GF-D8 (cell line): Measurements from ENCODE around the gene TPCN1.

Source experiments
- DNase-seq: peaks from one replicate; lab custom pipeline; 2025; lab: John Stamatoyannopoulos, UW

The TPCN1 gene

DNA sequence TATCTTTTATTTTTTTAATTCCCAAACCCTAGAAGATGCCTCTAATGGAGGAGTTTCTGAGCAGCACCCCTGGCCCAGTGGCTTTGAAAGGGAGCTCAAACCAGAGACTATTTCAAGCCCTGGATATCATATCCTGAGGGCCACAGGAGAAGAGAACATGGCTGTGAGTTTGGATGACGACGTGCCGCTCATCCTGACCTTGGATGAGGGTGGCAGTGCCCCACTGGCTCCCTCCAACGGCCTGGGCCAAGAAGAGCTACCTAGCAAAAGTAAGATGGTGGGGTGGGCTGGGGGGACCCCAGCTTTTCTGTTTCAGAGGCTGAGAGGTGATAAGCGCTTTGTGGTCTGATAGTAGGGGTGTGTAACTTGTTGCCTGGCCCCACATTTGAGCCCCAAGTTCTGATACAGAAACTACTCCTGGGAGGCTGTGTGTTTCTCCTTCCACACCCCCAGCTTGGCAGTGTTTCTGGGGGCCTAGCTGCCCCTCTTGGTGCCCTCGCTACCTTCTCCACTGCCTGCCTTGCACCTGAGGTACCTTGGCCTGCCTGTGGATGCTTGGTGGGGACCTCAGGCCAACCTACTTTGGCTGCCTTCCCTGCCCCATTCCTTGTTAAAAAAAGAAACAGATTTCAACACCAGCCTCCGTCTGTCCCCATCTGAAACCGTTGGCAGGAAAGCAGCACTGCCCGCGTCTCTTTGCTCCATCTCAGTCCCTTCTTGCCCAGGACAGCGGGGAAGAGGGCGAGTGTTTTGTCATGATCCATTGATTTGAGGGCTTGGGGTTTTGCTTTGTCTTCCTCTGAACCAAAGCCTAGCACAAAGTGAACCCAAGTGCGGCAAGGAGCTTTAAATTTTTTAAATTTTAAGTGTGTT, 5.7 kb downstream of the TPCN1 start:
- DNase-seq, result no peak

DNA sequence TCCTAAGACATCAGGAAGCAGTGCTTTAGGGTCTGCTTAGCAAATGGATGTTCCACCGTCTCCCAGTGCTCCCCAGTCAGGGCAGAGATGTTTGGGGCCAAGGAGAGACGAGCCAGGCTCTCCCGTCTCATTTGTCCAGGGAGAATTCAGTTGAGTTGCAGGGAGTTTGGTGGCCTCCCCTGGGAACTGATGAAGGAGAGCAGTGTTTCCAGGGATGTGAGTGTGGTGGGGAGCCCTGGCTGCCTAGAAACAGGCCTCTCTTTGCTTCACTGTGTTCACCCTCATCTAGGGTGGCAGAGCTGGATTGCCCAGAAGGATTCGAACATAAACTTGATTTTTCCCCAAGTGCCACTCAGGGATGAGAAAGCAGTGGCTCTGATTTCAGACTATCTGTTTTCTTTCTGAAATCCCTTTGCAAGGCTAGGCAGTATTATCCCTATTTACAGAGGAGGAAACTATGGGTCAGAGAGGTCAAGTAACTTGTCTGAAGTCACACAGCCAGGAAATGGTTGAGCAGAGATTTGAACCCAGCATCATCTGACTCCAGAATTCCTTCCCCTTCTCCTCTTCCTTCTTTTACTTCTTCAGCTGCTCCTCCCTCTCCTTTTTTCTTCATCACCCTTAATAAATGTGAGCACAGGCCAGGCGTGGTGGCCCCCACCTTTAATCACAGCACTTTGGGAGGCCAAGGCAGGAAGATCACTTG, 6.6 kb downstream of the TPCN1 start:
- DNase-seq, result no peak

DNA sequence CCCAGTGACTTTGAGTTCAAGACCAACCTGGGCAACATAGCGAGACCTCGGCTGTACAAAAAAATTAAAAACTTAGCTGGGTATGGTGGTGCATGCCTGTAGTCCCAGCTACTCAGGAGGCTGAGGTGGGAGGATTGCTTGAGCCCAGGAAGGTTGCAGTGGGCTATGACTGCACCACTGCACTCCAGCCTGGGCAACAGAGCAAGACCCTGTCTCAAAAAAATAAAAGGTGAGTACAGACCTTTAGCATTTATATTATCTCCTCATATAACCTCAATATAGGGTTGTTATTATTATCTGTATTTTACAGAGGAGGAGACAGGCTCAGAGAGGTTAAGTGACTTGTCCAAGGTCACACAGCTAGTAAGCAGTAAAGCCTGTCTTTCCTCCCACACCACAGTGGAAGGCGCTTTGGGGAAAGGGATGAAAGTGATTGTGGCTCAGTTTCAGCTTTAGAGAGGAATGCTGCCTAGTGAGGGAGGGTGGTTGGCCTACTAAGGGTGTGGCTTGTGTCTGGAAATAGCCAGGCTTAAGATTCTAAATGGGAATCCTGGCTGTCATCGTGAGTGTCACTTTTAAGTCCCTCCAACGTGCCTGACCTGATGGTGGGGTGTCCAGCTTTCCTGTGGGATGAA, 7.2 kb downstream of the TPCN1 start:
- DNase-seq, result no peak

DNA sequence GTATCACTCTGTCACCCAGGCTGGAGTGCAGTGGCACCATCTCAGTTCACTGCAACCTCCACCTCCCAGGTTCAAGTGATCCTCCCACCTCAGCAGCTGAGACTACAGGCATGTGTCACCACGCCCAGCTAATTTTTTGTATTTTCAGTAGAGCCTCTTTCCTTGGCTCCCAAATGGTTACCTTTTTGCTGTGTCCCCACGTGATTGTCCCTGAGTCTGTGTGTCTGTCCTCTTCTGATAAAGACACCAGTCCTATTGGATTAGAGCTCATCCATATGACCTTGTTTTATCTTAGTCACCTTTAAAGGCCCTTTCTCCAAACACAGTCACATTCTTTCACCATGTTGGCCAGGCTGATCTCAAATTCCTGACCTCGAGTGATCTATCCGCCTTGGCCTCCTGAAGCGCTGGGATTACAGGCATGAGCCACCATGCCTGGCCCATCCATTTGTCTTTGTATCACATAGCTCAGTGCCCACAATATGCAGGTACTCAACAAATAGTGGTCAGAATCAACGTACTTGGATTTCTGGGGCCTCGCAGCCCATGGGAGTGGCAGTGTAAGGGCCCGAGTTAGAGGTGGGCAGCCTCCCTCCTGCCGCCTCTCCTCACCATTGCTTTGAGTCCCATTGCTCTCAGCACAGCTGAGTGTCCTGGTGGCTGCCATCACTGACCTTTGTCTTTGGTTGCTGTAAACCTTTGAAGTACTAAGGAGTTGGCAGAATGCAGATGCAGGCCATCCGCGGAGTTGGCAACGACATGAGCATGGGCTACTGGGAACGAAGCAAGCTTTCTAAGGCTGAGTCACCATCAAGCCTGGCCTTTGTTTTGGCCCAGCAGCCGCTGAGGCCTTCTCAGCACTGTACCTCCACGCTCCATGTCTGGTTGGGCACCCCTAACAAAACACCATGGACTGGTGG, 9.3 kb downstream of the TPCN1 start:
- no peak for DNase-seq

DNA sequence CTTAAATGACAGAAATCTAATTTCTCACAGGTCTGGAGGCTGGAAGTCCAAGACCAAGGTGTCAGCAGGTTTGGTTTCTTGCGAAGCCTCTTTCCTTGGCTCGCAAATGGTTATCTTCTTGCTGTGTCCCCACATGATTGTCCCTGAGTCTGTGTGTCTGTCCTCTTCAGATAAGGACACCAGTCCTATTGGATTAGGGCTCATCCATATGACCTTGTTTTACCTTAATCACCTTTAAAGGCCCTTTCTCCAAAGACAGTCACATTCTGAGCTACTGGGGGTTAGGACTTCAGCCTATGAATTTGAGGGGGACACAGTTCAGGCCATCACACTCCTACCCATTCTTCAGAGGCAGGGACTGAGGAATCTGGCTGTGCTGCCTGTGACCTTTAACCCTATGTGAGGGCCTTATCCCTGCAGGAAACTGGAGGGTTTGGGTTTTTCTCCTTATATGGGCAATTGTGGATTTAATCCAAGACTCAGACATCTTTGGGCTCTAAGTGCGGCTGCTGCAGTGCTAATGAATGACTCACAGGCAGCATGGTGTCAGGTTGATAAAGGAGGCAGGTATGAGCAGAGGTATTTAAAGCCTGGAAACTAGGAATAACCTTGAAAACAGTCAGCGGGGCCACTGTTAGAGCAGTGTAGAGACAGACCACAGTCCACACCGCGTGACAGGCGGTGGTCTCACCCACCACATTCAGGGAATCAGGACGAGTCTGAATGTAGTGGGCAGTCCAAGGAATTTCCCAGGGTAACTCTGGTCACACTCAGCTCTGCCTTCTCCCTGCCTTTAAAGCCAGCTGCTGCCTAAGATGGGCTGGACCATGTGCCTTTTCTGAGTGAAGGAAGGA, 10.2 kb downstream of the TPCN1 start:
- DNase-seq, result no peak

DNA sequence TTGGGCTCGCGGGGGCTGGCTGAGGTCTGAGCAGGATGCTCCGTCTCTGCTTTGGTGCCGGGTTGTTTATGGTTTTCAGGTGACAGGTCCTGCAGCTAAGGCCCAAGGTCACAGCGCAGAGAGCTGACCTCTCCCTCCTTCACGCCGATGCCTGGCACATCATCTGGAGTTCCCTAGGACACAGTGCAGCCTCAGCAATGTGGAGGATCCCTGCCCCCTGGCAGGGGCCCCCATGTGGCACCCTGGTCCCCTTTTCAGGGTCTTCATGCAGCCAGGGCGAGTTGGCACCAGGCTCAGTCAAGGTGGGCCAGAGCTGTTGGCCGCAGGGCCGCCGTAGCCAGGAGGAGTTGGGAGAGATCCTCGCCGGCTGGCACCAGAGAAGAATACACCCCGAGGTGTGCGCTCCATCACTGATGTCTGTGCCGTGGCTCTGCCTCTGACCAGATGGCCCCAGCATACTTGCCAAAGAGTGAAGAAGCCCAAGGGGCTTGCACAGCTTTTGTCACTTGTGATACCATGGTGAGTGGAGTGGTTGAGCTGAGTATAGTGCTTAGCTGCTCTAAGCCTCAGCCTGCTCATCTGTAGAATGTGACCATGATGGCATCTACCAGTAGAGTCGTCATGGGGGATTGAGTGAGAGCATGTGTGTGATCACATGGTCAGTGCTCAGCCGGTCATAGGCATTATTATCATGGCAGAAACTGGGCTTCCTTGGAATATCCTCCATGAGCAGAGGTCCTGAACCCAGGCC, 11.0 kb downstream of the TPCN1 start:
- DNase-seq, result no peak

DNA sequence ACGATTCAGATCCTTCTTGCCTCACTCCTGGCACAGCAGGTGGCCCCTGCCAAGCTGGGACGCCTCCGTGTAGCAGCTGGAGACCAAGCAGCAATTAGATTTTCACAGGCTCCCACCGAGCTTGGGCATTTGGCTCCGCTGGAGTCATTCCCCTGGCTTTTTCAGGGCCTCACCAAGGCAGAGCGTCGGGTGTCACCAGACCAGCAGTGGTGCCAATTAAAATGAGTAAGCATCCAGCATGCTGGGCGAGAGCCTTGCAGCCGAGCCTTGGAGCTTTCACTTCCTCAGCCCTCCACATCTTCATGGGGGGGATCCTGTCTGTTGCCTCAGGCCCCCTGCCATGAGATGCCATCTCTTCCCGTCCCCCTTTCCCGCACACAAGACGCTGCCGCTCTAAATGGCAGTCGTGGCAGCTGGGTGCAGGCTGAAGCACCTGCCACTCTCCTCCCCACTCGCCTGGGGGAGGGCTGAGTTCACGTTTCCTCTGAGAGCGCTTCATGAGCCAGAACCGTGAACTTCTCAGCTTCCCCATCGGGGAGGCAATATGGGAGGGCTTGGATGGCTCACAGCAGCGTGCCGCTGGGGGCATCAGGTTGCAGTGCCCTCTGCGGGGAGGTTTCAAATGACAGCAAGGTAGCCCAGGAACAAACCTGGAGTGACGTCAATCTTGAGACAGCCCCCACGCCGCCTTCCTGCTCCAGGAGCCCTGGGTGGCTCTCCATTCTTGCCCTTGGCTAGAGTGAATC, 11.7 kb downstream of the TPCN1 start:
- DNase-seq, result no peak

DNA sequence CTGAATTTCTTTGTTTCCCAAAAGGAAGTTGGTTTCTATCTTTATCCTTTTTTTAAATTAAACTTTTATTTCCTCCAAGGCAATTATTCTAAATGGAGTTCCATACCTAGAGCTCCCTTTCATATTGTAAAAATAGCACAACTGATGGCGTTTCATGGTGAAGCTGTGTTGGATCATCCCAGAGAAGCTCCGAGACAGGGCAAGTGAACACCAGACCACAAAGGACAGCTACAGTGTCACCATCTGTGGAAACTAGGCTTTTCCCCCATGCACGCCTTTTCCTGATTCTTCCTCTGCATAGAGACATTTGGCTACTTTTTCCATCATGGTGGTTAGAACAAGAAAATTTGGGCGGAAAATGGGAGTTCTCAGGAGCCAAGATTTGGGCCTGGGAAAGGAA, 12.7 kb downstream of the TPCN1 start:
- no peak for DNase-seq

DNA sequence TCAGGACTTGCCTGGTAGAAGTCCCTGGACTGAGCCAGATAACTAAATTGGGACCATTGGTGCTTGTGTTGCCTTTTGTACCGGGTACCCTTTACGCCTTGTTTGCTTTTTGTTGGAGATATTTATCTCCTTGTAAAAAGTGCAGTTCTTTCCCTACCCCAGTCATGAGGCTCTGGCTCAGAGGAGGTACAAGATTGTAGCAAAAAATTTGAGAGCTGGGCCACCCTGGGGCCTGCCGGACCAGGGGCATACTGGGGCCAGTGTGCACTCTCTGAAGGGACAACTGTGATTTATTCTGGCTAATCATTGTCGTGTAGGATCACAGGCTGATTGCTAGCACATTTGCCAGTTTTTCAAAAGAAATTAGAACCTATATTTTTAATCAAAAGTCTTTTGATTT, 13.2 kb downstream of the TPCN1 start:
- DNase-seq, result no peak

DNA sequence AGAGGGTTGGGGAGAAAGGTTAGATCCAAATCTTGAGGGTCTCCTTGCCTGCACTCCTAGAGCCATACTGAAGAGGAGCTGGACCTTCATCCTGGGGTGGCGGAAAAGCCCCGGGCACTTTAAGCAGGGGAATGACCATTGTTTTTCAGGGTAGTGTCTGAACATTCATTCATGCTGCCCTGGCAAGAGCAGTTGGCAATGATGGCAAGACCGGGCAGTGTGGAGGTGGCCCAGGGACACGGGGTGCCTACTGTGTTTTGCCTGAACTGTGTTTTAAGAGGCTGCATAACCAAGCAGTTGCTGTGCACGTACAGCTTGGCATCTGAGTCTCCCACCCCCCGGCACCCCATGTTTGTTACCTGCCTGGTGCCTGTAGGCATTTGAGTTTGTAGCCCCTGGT, 14.7 kb downstream of the TPCN1 start:
- DNase-seq, result no peak

DNA sequence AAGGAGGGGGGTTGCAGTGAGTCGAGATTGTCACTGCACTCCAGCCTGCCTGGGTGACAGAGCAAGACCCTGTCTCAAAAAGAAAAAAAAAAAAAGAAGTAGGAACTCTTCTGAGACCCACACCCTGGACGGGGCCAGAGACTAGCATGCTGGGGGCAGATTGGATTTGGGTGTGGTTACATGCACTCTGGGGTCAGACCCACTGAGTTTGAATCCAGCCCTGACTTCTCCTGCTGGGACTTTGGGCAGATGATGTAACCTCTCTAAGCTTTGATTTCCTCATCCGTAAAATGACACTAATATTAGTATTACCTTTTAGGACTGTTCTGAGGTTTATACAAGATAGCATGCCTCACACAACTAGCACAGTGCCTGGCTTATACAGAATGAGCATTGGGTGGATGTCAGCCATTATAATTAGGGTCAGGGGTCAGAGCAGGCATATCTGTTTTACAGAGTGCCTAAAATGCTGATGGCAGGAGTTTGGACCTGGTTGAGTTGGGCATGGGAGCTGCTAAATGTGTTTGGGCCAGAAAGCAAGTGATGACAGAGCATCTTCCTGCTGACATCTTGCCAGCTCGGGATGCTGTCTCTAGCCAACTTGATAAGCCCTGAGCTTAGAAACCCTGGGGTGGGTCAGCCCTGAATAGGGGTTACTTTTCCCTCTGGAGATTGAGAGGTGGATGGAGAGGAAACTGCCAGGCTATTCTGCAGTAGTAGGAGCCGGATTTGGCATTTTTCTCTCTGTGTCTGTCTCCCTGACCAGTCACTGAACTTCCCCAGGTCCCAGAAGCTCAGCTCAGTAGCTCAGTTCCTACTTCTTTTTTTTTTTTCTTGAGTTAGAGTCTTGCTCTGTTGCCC, 15.5 kb downstream of the TPCN1 start:
- no peak for DNase-seq

DNA sequence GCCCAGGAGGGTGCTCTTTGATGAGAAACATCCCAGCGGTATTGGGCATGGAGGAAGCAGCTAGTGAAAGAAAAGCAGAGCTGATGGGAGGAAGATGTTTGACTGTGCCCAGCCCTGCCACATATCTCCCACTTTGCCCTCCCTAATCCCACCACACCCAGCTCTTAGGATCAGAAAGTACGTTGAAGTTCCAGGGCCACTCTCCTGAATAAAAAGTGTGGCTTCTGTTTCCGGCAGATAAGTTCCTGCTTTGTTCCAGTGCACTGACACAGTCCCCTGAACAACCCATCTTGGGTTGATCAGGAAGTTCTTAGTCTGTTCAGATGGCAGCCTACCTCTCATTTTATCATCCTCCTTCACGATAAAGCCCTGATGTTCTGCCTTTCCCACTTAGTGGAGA, 16.5 kb downstream of the TPCN1 start:
- peak; percentile 8 for DNase-seq

DNA sequence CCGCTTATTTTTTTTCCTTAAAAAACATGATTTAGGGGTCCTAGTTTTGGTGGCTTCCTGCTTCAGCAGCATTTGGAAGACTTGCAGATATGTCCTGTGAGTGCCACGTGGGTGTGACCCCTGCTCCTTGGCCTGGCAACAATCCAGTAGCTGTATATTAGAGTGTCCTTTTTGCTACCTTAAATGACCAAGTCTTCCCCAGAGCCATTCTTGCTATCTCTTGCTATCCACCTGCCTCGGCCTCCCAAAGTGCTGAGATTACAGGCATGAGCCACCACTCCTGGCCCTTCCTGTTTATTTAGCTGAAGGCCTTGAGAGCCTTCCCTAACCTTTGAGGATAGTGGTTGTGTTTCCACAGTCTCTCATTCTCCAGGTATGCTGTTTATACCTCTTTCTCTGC, 17.0 kb downstream of the TPCN1 start:
- no peak for DNase-seq

DNA sequence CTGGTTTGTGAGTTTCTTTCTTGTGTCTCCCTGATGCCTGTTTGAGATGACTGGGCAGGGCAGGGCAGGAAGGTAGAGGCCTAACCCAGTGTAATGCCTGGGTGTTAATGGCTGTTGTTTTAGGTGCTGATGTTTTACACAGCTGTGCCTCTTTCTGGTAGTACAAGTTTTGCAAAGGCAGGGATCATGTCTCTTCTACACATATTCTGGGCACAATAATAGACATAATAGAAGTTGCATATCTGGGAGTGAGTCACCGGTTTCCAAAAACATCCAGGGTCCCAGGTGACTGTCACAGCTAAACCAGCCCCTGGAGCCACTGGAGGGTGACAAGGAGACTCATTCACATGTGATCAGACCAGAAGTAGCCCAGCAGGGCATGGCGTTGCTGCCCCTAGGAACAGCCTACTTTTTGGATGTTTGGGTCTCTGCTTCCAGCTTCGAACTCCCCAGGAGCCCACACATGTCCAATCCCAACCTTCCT, 18.1 kb downstream of the TPCN1 start:
- no peak for DNase-seq

DNA sequence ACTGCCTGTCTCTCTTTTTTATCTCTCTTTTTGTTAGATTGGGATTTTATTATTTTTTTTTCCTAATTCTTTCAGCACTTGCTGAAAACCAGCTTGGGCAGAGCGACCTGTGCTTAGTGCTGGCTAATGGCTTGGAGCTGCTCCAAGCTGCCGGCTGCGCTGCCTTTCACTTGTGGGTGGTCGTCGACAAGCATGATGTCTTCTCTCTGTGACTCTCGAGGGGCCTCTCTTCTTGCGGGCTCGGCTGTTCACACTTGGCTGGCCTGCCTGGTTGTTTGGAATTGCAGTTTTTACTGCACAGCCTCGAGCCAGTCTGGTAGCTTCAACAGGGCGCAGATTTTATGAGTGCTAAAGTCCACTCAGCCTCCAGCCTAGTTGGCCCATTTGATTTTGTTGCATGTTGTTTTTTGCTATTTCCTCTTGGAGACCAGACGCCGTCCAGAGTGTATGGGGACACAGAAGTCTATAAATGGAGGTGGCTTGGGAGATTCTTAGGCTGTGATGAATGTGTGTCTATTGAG, 18.6 kb downstream of the TPCN1 start:
- no peak for DNase-seq

DNA sequence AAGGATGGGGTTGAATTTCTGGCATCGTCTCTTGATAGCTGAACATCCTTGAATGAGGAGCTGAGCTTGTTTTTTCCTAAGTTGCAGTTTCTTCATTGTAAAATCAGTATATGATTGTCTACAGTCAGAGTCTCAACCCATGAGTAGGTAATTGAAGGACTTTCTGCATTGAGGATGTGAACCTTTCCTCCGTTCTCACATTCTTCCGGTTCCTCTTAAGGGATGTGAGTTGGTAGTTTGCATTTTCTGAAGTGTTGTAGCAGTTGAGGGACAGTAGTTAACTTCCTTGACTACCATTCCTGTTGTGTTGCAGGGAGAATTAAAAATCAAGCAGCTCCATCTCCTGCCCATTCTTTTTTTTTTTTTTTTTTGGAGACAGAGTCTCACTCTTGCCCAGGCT, 19.1 kb downstream of the TPCN1 start:
- no peak for DNase-seq

DNA sequence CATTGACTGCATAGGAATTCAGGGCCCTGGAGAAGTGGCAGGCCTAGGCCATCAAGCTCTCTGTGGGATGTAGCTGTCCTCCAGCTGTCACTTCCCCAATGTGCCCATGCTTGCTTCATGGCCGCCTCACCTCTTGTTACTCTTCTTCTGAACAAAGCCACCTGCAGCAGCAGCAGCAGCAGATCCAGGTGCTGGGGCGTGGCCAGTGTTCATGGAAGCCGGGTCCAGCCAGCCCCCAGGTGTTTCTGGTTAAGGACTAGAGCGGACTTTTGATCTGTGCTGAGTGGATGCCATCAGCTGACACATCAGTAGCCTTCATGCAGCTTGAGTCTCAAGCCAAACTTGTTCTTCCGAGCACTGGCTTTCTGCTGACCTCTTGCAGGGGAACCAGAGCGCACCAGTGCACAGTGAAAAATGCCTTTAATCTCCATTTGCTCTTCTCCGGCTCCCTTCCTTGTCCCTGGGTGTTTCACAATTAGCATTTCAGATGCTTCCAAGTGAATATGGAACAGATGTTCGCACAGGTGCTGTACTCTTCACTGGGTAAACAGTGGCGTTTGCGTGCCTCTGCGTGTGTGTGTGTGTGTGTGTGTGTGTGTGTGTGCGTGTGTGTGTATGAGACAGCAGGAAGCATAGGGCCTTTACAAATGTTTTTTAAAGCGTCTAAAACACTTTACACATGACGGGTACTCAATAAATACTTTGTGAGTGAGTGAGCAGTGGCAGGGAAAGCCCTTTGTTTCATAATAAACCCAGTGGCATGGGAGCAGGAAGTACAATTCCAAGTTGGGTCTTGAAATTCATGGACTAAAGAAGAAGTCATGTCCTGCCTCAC, 20.1 kb downstream of the TPCN1 start:
- DNase-seq, result peak; percentile 44
